ENCODE data around the gene KCNIP4. TPM values are rescaled to one million over a fixed set of nuclear protein-coding genes. Genes with fewer than 3 reads are reported as not detected.
"Not testable (repeated sequence)": the region's sequence is repeated elsewhere in the genome, so short reads cannot be mapped to it uniquely, and the experiment has no call there.

The KCNIP4 gene
- total and polyA plus RNA-seq, 2 experiments from 2014 or later = 0.14 to 0.63 TPM

DNA sequence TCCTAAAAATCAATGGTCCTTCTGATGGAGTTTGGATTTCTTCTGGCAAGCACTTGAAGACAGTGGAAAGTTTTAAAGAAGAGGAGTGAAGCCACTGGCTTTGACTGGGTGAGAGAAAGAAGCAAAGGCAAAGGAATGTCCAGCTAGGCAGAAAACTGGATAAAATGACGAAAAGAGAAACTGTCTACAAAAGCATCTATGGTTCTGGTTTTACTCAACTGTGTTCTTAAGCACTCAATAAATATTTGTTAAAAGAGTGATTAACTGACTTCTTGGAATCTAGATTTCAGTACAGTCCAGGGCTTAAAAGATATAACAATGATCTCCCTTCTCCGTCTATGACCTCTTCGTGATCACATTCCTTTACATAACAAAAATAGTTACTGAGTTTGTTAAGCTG lies 1195.9 kb downstream of the KCNIP4 start:
- H3K4me1 ChIP-seq (ENCODE audit: insufficient read depth) = no peaks in the 10 kb centered on the region
- H3F3A ChIP-seq (replicated peaks; ENCODE audit: low read depth) = no peaks in the 10 kb centered on the region

DNA sequence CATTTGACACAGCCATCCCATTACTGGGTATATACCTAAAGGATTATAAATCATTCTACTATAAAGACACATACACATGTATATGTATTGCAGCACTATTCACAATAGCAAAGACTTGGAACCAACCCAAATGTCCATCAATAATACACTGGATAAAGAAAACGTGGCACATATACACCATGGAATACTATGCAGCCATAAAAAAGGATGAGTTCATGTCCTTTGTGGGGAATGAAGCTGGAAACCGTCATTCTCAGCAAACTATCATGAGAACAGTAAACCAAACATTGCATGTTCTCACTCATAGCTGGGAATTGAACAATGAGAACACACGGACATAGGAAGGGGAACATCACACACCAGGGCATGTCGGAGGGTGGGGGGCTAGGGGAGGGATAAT lies 1202.6 kb downstream of the KCNIP4 start:
- not testable (repeated sequence) for ATAC-seq; H3K9me2 ChIP-seq (ENCODE audit: insufficient read depth); H3K79me2 ChIP-seq (replicated peaks; ENCODE audit: insufficient read depth); H4K20me1 ChIP-seq (replicated peaks; ENCODE audit: insufficient read depth); H3K27me3 ChIP-seq (ENCODE audit: insufficient read depth); H3K4me3 Mint-ChIP-seq; H3K4me2 ChIP-seq; H3K4me3 ChIP-seq; H3F3A ChIP-seq (replicated peaks; ENCODE audit: low read depth); H3K36me3 ChIP-seq (ENCODE audit: insufficient read depth); H3K27me3 Mint-ChIP-seq (ENCODE audit: insufficient read depth, low read depth, poor library complexity); H3K4me1 ChIP-seq (ENCODE audit: insufficient read depth); H3K27ac Mint-ChIP-seq; H3K27ac ChIP-seq (ENCODE audit: low read depth); DNase-seq (ENCODE audit: low spot score); H3K4me1 Mint-ChIP-seq; H2AFZ ChIP-seq
- H3K9me3 Mint-ChIP-seq = peaks cover 45% of the 10 kb centered on the region
- peaks cover 43% of the 10 kb centered on the region for H3K36me3 Mint-ChIP-seq (ENCODE audit: low read depth)

More for the DNA sequence above, 1195.9 kb downstream of the KCNIP4 start:
- Mint-ChIP-seq H3K9me3 (no peaks in the 10 kb centered on the region), H3K4me1 (no peaks in the 10 kb centered on the region), H3K27ac (no peak overlapping the region), H3K36me3 (ENCODE audit: low read depth) (no peaks in the 10 kb centered on the region), H3K4me3 (no peak overlapping the region), H3K27me3 (ENCODE audit: insufficient read depth, low read depth, poor library complexity) (no peaks in the 10 kb centered on the region)
- Histone ChIP-seq H3K9me2 (ENCODE audit: insufficient read depth) (no peaks in the 10 kb centered on the region; the same call in 1 of the 2 replicates), H3K36me3 (ENCODE audit: insufficient read depth) (no peaks in the 10 kb centered on the region), H3K27ac (ENCODE audit: low read depth) (no peak overlapping the region), H2AFZ (no peak overlapping the region), H4K20me1 (replicated peaks; ENCODE audit: insufficient read depth) (no peaks in the 10 kb centered on the region), H3K4me2 (no peak overlapping the region), H3K79me2 (replicated peaks; ENCODE audit: insufficient read depth) (no peaks in the 10 kb centered on the region), H3K4me3 (no peak overlapping the region), H3K27me3 (ENCODE audit: insufficient read depth) (no peaks in the 10 kb centered on the region)
- no peak for DNase-seq (ENCODE audit: low spot score)
- TF ChIP-seq ZNF114 (CRISPR knock-in tag; IDR thresholded peaks at IDR 0.05) = no peak
- TF ChIP-seq, protein P1, sequence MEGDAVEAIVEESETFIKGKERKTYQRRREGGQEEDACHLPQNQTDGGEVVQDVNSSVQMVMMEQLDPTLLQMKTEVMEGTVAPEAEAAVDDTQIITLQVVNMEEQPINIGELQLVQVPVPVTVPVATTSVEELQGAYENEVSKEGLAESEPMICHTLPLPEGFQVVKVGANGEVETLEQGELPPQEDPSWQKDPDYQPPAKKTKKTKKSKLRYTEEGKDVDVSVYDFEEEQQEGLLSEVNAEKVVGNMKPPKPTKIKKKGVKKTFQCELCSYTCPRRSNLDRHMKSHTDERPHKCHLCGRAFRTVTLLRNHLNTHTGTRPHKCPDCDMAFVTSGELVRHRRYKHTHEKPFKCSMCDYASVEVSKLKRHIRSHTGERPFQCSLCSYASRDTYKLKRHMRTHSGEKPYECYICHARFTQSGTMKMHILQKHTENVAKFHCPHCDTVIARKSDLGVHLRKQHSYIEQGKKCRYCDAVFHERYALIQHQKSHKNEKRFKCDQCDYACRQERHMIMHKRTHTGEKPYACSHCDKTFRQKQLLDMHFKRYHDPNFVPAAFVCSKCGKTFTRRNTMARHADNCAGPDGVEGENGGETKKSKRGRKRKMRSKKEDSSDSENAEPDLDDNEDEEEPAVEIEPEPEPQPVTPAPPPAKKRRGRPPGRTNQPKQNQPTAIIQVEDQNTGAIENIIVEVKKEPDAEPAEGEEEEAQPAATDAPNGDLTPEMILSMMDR (conservative IDR thresholded peaks at IDR 0.05; ENCODE audit: low read depth in 2 of 2) = no peak
- TF ChIP-seq, protein P2, sequence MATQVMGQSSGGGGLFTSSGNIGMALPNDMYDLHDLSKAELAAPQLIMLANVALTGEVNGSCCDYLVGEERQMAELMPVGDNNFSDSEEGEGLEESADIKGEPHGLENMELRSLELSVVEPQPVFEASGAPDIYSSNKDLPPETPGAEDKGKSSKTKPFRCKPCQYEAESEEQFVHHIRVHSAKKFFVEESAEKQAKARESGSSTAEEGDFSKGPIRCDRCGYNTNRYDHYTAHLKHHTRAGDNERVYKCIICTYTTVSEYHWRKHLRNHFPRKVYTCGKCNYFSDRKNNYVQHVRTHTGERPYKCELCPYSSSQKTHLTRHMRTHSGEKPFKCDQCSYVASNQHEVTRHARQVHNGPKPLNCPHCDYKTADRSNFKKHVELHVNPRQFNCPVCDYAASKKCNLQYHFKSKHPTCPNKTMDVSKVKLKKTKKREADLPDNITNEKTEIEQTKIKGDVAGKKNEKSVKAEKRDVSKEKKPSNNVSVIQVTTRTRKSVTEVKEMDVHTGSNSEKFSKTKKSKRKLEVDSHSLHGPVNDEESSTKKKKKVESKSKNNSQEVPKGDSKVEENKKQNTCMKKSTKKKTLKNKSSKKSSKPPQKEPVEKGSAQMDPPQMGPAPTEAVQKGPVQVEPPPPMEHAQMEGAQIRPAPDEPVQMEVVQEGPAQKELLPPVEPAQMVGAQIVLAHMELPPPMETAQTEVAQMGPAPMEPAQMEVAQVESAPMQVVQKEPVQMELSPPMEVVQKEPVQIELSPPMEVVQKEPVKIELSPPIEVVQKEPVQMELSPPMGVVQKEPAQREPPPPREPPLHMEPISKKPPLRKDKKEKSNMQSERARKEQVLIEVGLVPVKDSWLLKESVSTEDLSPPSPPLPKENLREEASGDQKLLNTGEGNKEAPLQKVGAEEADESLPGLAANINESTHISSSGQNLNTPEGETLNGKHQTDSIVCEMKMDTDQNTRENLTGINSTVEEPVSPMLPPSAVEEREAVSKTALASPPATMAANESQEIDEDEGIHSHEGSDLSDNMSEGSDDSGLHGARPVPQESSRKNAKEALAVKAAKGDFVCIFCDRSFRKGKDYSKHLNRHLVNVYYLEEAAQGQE (IDR thresholded peaks at IDR 0.05; ENCODE audit: unreplicated experiment) = no peak
- no peak for ATAC-seq

DNA sequence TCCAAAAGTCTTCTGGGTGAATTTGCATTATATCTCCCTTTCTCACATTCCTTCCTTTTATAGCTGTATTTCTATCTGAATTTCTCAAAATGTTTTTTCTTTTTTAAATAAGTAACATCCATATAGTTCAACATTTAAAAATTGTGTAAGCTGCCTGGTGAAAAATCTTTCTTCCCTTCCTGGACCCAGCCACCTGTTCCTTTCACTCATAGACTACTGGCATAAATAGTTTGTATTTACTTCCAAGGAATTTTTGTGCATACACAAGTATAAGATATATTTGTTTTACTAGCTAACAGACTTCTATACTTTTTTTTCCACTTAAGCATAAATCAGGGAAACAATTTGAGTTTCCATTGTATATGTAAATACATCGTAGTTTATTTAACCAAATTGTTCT lies 1212.6 kb downstream of the KCNIP4 start:
- Mint-ChIP-seq H3K9me3 (peaks cover 61% of the 10 kb centered on the region), H3K36me3 (ENCODE audit: low read depth) (peaks cover 90% of the 10 kb centered on the region), H3K4me1 (no peaks in the 10 kb centered on the region), H3K27ac (no peak overlapping the region), H3K27me3 (ENCODE audit: insufficient read depth, low read depth, poor library complexity) (peaks cover 3% of the 10 kb centered on the region), H3K4me3 (no peak overlapping the region)
- H3K79me2 ChIP-seq (replicated peaks; ENCODE audit: insufficient read depth) = no peaks in the 10 kb centered on the region
- no peak overlapping the region for H3K4me3 ChIP-seq
- no peaks in the 10 kb centered on the region for H3F3A ChIP-seq (replicated peaks; ENCODE audit: low read depth)
- no peaks in the 10 kb centered on the region for H3K4me1 ChIP-seq (ENCODE audit: insufficient read depth)
- no peaks in the 10 kb centered on the region for H3K9me2 ChIP-seq (ENCODE audit: insufficient read depth)
- ATAC-seq (no peak), DNase-seq (ENCODE audit: low spot score) (no peak)
- H2AFZ ChIP-seq = no peak overlapping the region
- no peak overlapping the region for H3K4me2 ChIP-seq
- no peaks in the 10 kb centered on the region for H4K20me1 ChIP-seq (replicated peaks; ENCODE audit: insufficient read depth)
- no peak overlapping the region for H3K27ac ChIP-seq (ENCODE audit: low read depth)
- no peaks in the 10 kb centered on the region for H3K27me3 ChIP-seq (ENCODE audit: insufficient read depth)
- peaks cover 26% of the 10 kb centered on the region for H3K36me3 ChIP-seq (ENCODE audit: insufficient read depth)
- TF ChIP-seq CREB1 (CRISPR knock-in tag; IDR thresholded peaks at IDR 0.05; ENCODE audit: low read depth) (no peak), ZNF114 (CRISPR knock-in tag; IDR thresholded peaks at IDR 0.05) (no peak), EZH2phosphoT487 (IDR thresholded peaks at IDR 0.05; ENCODE audit: unreplicated experiment) (no peak), JUNB (IDR thresholded peaks at IDR 0.05; ENCODE audit: unreplicated experiment) (no peak), ZNF331 (CRISPR knock-in tag; IDR thresholded peaks at IDR 0.05; ENCODE audit: low read depth) (no peak), STAT1 (IDR thresholded peaks at IDR 0.05; ENCODE audit: unreplicated experiment) (no peak), EZH2 (IDR thresholded peaks at IDR 0.05; ENCODE audit: low read depth, unreplicated experiment) (no peak)
- TF ChIP-seq, protein P3, sequence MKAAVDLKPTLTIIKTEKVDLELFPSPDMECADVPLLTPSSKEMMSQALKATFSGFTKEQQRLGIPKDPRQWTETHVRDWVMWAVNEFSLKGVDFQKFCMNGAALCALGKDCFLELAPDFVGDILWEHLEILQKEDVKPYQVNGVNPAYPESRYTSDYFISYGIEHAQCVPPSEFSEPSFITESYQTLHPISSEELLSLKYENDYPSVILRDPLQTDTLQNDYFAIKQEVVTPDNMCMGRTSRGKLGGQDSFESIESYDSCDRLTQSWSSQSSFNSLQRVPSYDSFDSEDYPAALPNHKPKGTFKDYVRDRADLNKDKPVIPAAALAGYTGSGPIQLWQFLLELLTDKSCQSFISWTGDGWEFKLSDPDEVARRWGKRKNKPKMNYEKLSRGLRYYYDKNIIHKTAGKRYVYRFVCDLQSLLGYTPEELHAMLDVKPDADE (IDR thresholded peaks at IDR 0.05) = no peak
- TF ChIP-seq, protein P2 (IDR thresholded peaks at IDR 0.05; ENCODE audit: unreplicated experiment) = no peak
